OCI-LY3 (cell line): ENCODE data around the gene GOSR1.

Experiments
- H2AFZ ChIP-seq: fragments of 200-600, 300-600 bp; shearing (Covaris generic); 2 replicates; pipeline ENCODE4 v1.6.0; 2014; ENCODE audit warnings: antibody characterized with exemption, low read depth, low read length
- H3K27ac ChIP-seq: fragments of 200-600, 300-600 bp; sonication (generic); 2 replicates; pipeline ENCODE4 v1.5.1; 2014; ENCODE audit warnings: mild to moderate bottlenecking, low read length, moderate library complexity, mixed read lengths
- H3K27me3 ChIP-seq: fragments of 200-600, 300-600 bp; sonication (generic); 2 replicates; pipeline ENCODE4 v1.6.1; 2014; ENCODE audit warnings: low read depth, low read length, mixed read lengths
- H3K36me3 ChIP-seq: fragments of 200-600, 300-600 bp; sonication (generic); replicated peaks from 2 replicates; pipeline ENCODE3; 2014; ENCODE audit warnings: low read depth, low read length, mixed read lengths
- H3K4me1 ChIP-seq: fragments of 300-600, 200-600 bp; sonication (generic); 2 replicates; pipeline ENCODE4 v1.6.1; 2014; ENCODE audit warnings: low read length, mixed read lengths
- H3K4me2 ChIP-seq: fragments of 200-600, 300-600 bp; sonication (generic); 2 replicates; pipeline ENCODE4 v1.6.1; 2014; ENCODE audit warnings: low read length, mixed read lengths
- H3K4me3 ChIP-seq: fragments of 300-600, 200-600 bp; sonication (generic); 2 replicates; pipeline ENCODE4 v1.5.1; 2014; ENCODE audit warnings: antibody characterized with exemption, mild to moderate bottlenecking, low read length, moderate library complexity
- H3K79me2 ChIP-seq: fragments of 300-600, 200-600 bp; shearing (Covaris generic); 2 replicates; pipeline ENCODE4 v1.6.1; 2014; ENCODE audit warnings: mild to moderate bottlenecking, low read length, mixed read lengths
- H3K9ac ChIP-seq: fragments of 300-600, 200-600 bp; shearing (Covaris generic); 2 replicates; pipeline ENCODE4 v1.6.0; 2014; ENCODE audit warnings: mild to moderate bottlenecking, low read length, moderate library complexity
- H3K9me3 ChIP-seq: fragments of 200-600, 300-600 bp; shearing (Covaris generic); 2 replicates; pipeline ENCODE4 v1.6.1; 2014; ENCODE audit warnings: low read length, mixed read lengths; ENCODE audit not compliant: insufficient read depth
- H4K20me1 ChIP-seq: fragments of 200-600, 300-600 bp; sonication (generic); 2 replicates; pipeline ENCODE4 v1.6.1; 2016; ENCODE audit warnings: low read length, mixed read lengths; ENCODE audit not compliant: insufficient read depth
- CTCF ChIP-seq: fragments of 200-600, 300-600 bp; sonication (generic); IDR thresholded peaks from 2 replicates; pipeline ENCODE4 v1.5.1; 2014; ENCODE audit warnings: antibody characterized with exemption, low read length, low read depth
- EZH2phosphoT487 ChIP-seq: fragments of 200-600 bp; shearing (Covaris generic); IDR thresholded peaks from 2 replicates; pipeline ENCODE4 v1.6.1; 2018; ENCODE audit warnings: antibody characterized with exemption, mixed run types, low read depth

The GOSR1 gene

GRCh38 chr17:30477774-30478115 lies 537 bp downstream of the GOSR1 start:
- Histone ChIP-seq H3K27ac (peak overlapping the region; percentile 54), H3K36me3 (peaks cover 18% of the 10 kb centered on the region), H3K79me2 (peaks cover 28% of the 10 kb centered on the region), H2AFZ (peak overlapping the region; percentile 77; the same call in 1 of the 2 replicates), H3K4me3 (peak overlapping the region; percentile 95), H4K20me1 (no peaks in the 10 kb centered on the region), H3K27me3 (no peaks in the 10 kb centered on the region), H3K4me1 (peaks cover 13% of the 10 kb centered on the region), H3K9me3 (no peaks in the 10 kb centered on the region), H3K9ac (peak overlapping the region; percentile 95), H3K4me2 (peak overlapping the region; percentile 92)
- TF ChIP-seq EZH2phosphoT487 (no peak), CTCF (no peak)

GRCh38 chr17:30482555-30482954 lies 5.3 kb downstream of the GOSR1 start:
- TF ChIP-seq EZH2phosphoT487 (no peak), CTCF (no peak)
- Histone ChIP-seq H2AFZ (no peak overlapping the region), H3K27me3 (no peaks in the 10 kb centered on the region), H4K20me1 (no peaks in the 10 kb centered on the region), H3K27ac (no peak overlapping the region), H3K9ac (no peak overlapping the region), H3K4me3 (no peak overlapping the region), H3K4me2 (no peak overlapping the region), H3K36me3 (peaks cover 57% of the 10 kb centered on the region), H3K4me1 (peaks cover 6% of the 10 kb centered on the region), H3K79me2 (peaks cover 28% of the 10 kb centered on the region), H3K9me3 (no peaks in the 10 kb centered on the region)

- Histone ChIP-seq H3K27me3 (no peaks in the 10 kb centered on the region), H2AFZ (no peak overlapping the region), H3K9me3 (no peaks in the 10 kb centered on the region), H3K36me3 (peaks cover 59% of the 10 kb centered on the region), H3K4me2 (no peak overlapping the region), H3K79me2 (peaks cover 22% of the 10 kb centered on the region), H3K9ac (no peak overlapping the region), H3K27ac (no peak overlapping the region), H3K4me3 (no peak overlapping the region), H3K4me1 (peaks cover 3% of the 10 kb centered on the region), H4K20me1 (no peaks in the 10 kb centered on the region)
- TF ChIP-seq CTCF (no peak), EZH2phosphoT487 (no peak)
Measured at GRCh38 chr17:30483159-30483558, 6.0 kb downstream of the GOSR1 start.

- Histone ChIP-seq H3K27me3 (no peaks in the 10 kb centered on the region), H3K4me2 (no peak overlapping the region), H3K27ac (no peak overlapping the region), H3K9me3 (no peaks in the 10 kb centered on the region), H3K79me2 (no peaks in the 10 kb centered on the region), H2AFZ (no peak overlapping the region), H3K36me3 (peaks cover 33% of the 10 kb centered on the region), H3K4me1 (no peaks in the 10 kb centered on the region), H3K9ac (no peak overlapping the region), H3K4me3 (no peak overlapping the region), H4K20me1 (no peaks in the 10 kb centered on the region)
- TF ChIP-seq EZH2phosphoT487 (no peak), CTCF (no peak)
Measured at GRCh38 chr17:30493780-30494179, 16.6 kb downstream of the GOSR1 start.
